ENCODE measurements around the gene SMIM30. TPM values are rescaled to one million over a fixed set of nuclear protein-coding genes. Genes with fewer than 3 reads are reported as not detected.

SMIM30 gene
- total and polyA plus RNA-seq, 2 of the 8 experiments (the other 6 are each of a cell fraction or from before 2014, with no cell fraction given), result 35.2 to 49.7 TPM

- Histone ChIP-seq H3K79me1 (ENCODE audit: low read depth, low read length) (no peaks in the 10 kb centered on the region), H4K91ac (replicated peaks; ENCODE audit: insufficient read length, low read length) (no peak overlapping the region), H3K9me3 (ENCODE audit: insufficient read depth in 2 of 2, low read depth in 1 of 2, low read length in 1 of 2) (no peaks in the 10 kb centered on the region), H3K56ac (replicated peaks; ENCODE audit: insufficient read length, low read depth, low read length) (no peak overlapping the region), H3K14ac (ENCODE audit: insufficient read length) (no peak overlapping the region), H3K4me3 (ENCODE audit: extremely low read depth in 1 of 4, insufficient read depth in 2 of 4, low read depth in 3 of 4, low read length in 4 of 4) (no peak overlapping the region), H2BK5ac (ENCODE audit: low read depth, low read length) (no peak overlapping the region), H3K23me2 (ENCODE audit: low read depth, low read length) (no peaks in the 10 kb centered on the region), H4K8ac (ENCODE audit: extremely low read depth, insufficient read depth, low read length) (no peak overlapping the region), H3K4ac (replicated peaks; ENCODE audit: insufficient read length, low read depth, low read length) (no peak overlapping the region), H2BK120ac (replicated peaks; ENCODE audit: low read depth, low read length) (no peak overlapping the region), H2BK15ac (ENCODE audit: low read length) (no peak overlapping the region), H3K18ac (ENCODE audit: extremely low read depth, low read length) (no peak overlapping the region), H3K27me3 (replicated peaks in 1 of 4; ENCODE audit: control insufficient read depth in 3 of 4, extremely low read depth in 1 of 4, insufficient read depth in 3 of 4, low read length in 3 of 4) (peaks cover 15 to 34% (median 23%) of the 10 kb centered on the region in 4 experiments), H3K9ac (replicated peaks in 1 of 4; ENCODE audit: extremely low read depth in 1 of 4, low read depth in 3 of 4, low read length in 3 of 4) (no peak overlapping the region), H2BK20ac (ENCODE audit: low read length) (no peak overlapping the region), H3K27ac (ENCODE audit: low read depth, low read length) (no peak overlapping the region), H4K20me1 (replicated peaks in 1 of 2; ENCODE audit: control insufficient read depth in 1 of 2, insufficient read depth in 2 of 2, low read length in 2 of 2) (peaks cover 0 to 3% of the 10 kb centered on the region in 2 experiments), H3K36me3 (ENCODE audit: control insufficient read depth in 2 of 4, insufficient read depth in 4 of 4, low read length in 3 of 4) (no peaks in the 10 kb centered on the region), H3K4me1 (replicated peaks in 1 of 4; ENCODE audit: control insufficient read depth in 3 of 4, insufficient read depth in 4 of 4, low read length in 3 of 4) (no peaks in the 10 kb centered on the region), H2AK5ac (ENCODE audit: low read depth, low read length) (no peak overlapping the region), H3K23ac (ENCODE audit: insufficient read length) (no peak overlapping the region), H3K79me2 (ENCODE audit: control insufficient read depth in 1 of 2, insufficient read depth in 2 of 2, low read length in 2 of 2) (no peaks in the 10 kb centered on the region), H3K4me2 (ENCODE audit: insufficient read depth in 1 of 2, low read depth in 2 of 2, low read length in 2 of 2) (no peak overlapping the region), H2AFZ (ENCODE audit: low read length) (no peak overlapping the region), H2BK12ac (ENCODE audit: low read depth, low read length) (no peak overlapping the region), H4K5ac (ENCODE audit: insufficient read length, low read depth, low read length) (no peak overlapping the region)
- POLR2A ChIA-PET (ENCODE audit: partially characterized antibody), result no interaction called here
- TF ChIP-seq TCF12 (IDR thresholded peaks at IDR 0.05; ENCODE audit: low read depth, low read length) (no peak), RNF2 (IDR thresholded peaks at IDR 0.05; ENCODE audit: borderline replicate concordance, low read depth, low read length, missing control alignments, poor library complexity, severe bottlenecking) (no peak), HDAC2 (IDR thresholded peaks at IDR 0.05; ENCODE audit: borderline replicate concordance in 1 of 2, low read depth in 2 of 2, low read length in 2 of 2) (no peak), JUN (IDR thresholded peaks at IDR 0.05; ENCODE audit: low read depth, low read length) (no peak), POLR2AphosphoS5 (IDR thresholded peaks at IDR 0.05; ENCODE audit: low read depth, low read length) (no peak), POU5F1 (IDR thresholded peaks at IDR 0.05; ENCODE audit: low read depth, low read length) (no peak)
- FAIRE-seq (no peak), DNase-seq (ENCODE audit: low read depth in 1 of 2, low spot score in 2 of 2) (no peak)
- 27% methylated on average over 1 of the region's 1 CpG; no CpG with 5 or more reads in 1 of the 2 experiments for WGBS, 2 experiments (ENCODE audit: extremely low coverage in 1 of 2, insufficient coverage in 1 of 2, insufficient read length in 1 of 2, insufficient replicate concordance in 2 of 2, low coverage in 1 of 2, low lambda C conversion rate in 2 of 2, missing lambda C conversion rate in 1 of 2)
- CTCF ChIA-PET (ENCODE audit: partially characterized antibody), result no interaction called here
These were observed 46.9 kb downstream of the SMIM30 start for GRCh38 chr7:113071465-113071864.

Data from H1 (cell line).